NAMALWA (cell line): ENCODE results near the gene NKX2-3.
A peak's percentile ranks its signal among the peaks of the same experiment; 100 is the strongest.

Experiments
- DNase-seq: peaks from one replicate; pipeline ENCODE4 v3.0.0-alpha.2; 2015; ENCODE audit warnings: low spot score

Gene NKX2-3

DNA sequence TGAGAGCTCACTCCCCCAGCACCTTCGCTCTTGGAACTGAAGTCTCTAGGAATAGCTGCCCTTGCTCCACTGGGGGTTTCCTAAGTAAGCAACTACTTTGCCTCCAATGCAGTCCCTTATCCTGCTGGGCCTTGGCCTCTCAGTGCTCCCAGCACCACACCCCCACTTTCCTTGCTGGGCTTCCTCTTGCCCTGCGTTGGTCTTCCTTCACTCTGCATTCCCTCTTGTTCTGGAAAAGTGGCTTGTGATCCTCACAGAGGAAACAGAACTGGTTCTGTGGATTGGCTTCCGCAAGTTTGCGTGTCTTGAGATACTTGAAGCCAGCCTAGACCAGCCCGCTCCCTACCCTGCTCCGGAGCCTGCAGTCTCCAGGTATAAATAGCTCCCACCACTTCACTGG, 6.4 kb downstream of the NKX2-3 start:
- DNase-seq: no peak

DNA sequence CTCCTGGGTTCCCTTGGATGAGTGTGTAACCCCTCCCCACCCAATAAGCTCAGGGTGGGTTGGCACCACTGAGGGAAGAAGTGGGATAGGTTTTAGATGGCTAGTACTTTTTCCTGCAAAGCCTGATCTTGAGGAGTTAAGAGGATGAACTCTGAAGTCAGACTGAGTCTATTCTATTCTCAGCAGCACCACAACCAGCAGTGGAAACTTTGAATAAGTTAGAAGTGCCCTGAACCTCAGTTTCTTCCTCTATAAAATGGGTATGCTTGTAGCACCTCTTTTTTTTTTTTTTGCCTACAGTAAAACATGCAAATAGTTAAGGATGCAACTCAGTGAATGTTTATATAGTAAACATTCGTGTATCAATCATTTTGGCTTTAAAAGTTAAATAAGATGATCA, 7.1 kb downstream of the NKX2-3 start:
- no peak for DNase-seq

DNA sequence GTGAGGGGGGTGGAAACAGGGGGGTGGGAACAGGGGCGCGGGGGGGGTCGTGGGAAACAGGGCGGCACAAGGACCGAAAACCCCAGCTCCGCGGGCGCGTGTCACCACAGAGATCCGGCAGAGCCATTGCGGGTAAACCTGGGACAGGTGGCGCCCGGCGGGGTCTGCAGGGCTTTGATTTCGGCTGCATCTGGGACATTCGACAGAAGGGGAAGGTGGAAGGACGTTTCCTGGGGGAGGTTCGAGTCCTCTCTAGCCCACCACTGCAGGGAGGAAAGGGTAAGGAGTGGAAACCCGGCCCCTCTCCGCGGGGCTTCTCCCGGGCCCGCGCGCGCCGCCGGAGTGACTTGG, 7.5 kb downstream of the NKX2-3 start:
- no peak for DNase-seq

DNA sequence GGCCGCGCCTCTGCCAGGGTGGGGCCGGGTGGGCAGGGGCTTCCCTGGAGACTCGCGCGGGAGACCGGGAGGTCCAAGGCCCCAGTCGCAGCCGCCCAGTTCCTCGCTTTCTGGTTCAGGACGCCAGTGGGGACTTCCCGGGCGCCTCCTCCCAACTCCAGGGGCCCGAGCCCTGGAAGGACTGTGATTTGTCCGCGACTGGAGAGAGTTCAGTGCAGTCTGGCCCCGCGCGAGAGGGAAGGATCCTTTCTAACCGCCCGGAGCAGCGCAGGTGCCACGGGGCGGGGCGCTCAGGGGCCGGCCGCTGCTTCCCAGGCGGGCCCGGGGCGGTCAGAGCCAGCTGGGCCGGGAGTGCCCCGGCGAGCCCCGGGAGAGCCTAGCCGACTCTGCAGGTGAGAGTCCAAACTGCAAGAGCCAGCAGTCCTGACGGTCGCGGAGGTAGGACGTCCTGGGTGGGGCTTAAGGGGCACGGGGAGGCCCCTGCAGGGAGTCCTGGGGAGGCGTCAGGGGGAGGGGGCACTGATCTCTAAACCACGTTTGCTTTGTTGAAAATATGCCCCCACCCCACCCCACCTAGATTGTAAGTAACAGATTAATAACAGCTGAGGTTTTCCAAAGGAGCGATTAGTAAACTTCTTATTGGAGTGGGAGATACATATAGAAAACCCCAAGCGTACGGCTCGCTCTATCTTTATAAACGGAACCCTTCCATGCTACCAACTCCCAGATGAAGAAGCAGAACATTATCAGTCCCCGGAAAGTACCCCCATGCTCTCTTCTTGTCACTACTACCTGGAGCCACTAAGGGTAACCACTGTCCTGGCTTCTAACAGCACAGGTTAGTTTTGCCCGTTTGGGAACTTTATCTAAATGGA, 8.2 kb downstream of the NKX2-3 start:
- no peak for DNase-seq

DNA sequence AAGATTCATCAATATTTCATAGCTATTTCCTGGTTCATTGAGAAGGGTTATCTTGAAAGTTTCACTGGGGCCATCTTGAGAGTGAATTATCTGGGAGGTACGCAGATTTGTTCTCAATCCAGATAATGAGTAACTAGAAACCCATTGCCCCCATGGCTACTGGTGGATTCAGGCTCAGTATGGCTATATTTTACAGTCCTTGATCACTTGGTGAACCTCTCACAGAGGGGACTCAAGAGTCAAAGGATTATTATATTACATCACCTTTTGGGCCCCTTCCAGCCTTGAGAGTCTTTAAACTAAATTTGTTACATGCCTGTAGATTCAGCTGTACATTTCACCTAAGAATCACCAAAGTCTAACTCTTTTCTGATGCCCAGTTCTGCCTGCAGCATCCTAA, 11.6 kb downstream of the NKX2-3 start:
- DNase-seq: no peak

DNA sequence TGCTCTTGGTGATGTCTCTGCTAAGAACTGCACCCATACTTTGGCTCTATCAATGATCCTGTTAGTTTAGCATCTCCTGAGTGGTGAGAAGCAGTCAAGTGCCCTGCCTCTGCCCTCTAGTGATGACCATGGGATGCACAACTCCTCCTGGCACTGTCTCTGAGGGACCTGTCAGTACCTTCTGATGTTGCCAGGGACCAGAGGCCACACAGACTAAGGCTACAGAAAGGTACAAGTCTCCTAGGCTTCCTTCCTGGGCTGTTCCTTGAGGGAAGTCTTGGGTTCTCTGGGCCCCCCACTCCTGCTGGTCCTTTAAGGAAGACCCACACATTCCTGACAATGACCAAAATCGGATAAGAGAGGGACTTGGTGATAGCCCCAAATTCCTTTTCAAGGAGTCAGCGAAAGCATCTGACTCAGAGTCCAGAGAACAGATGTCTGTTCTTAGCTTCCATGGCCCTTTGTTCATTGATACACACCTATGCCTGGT, 15.3 kb downstream of the NKX2-3 start:
- peak; percentile 56 for DNase-seq

DNA sequence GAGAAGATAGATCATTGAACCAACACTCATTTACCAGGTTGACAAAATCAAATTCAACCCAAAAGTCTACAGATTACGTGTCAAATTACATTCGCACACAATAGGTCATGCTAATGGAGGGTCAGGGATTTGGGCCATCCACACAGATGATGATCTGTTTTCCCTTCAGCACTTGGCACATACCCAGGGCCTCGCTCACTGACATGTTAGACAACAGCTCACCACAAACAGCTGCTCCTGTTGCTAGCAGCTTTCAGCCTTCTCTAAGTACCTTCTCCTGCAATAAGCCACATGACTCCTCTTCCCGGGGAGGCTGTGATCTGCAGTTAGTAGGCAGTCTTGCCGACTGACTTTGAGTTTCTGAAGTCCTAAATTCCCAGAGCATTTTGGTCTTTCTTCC, 18.4 kb downstream of the NKX2-3 start:
- DNase-seq: no peak

DNA sequence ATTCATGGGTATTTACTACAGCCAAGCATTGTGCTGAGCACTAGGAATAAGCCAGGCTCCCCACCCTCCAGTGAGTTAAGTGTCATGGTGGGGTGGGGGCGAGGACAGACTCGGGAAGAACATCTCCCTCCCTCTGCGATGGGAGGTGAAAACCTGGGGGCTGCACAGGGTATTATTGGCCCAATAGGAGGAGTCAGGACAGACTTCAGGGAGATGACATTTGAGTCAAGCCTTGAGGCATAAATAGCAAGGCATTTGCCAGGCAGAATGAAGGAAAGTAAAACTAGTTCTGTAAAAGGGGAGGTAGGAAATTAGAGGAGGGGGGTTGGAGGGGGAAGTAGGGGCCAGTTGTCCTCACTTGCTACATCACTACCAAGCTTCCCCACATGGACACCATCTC, 18.9 kb downstream of the NKX2-3 start:
- DNase-seq: no peak

DNA sequence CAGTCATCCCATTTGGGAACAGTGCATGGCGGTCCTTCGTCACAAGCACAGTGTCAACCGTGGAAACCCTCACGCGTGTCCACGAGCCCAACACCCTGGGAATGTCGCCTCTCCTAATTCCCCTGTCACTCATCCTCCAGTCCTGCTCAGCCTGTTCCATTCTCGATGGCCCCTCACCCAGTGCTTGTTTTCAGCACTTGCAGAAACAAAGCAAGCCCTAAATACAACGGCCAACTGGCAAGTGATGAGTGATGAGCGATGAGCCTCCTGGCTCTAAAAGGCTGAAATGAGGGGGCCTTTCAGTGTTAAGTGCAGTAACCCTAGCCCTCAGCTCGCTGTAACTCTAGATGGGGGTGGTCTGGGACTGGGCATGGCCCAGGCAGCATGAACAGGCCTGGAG, 22.6 kb downstream of the NKX2-3 start:
- DNase-seq: no peak

DNA sequence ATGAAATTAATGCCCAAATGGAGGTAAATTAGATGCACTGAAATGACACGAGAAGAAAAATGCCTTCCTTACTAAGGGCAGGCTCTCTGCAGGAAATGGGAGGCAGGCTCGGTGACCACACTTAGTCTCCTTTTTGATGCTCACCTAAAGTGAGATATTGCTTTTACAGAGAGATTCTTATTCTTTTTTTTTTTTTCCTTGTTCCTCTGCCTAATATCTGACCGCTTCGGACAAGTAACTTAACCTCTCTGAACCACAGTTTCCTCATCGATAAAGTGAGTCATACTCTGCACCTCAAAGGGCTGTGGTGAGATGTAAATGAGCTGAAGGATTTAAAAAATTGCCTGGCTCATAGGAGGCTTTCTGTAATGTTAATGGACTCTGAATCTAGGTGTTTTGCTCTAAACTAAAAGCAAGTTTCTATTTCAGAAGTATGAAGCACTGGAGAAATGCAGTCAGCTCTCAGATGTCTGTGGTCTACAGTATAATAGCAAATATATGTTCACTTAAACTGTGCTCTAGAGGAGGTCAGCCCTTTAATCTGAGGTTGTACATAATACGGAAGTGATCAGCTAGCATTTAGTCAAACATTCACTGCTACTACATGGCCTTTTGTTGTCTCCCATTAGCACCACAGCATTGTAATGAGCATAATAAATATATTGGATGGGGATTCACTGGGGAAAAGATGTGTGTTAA, 23.2 kb downstream of the NKX2-3 start:
- no peak for DNase-seq

DNA sequence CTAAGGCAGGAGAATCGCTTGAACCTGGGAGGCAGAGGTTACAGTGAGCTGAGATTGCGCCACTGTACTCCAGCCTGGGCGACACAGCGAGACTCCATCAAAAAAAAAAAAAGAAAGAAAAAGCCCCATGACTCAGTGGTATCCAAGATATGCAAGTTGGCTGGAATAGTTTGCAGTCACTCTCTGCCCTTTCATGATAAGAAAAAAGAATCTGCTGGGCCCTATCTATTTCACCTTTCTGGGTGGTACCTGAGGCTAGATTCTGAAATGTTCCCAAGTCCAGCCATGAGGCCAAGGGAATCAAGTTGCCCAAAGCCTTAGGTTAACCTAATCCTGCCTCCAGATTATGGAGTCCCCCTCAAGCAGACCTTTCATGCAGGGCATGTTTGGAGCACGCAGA, 24.3 kb downstream of the NKX2-3 start:
- DNase-seq: no peak

DNA sequence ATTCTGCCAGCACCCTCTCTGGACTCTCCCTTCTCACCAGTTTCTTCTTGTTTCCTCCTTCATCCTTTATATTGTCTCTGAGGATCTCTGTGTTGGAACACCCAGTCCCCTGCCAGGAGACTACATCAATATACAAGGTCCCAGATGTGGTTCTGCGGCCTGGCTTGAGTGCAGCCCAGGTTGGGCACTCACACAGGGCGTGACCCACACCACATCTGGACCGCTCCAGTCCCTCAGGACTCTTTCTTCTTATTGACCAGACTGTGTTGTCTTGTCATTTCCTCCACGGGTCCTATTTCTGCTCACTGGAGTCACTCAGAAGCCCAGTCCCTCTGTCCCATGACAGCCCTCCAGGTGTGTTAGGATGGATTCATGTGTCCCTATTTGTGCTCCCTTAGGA, 26.0 kb downstream of the NKX2-3 start:
- no peak for DNase-seq

DNA sequence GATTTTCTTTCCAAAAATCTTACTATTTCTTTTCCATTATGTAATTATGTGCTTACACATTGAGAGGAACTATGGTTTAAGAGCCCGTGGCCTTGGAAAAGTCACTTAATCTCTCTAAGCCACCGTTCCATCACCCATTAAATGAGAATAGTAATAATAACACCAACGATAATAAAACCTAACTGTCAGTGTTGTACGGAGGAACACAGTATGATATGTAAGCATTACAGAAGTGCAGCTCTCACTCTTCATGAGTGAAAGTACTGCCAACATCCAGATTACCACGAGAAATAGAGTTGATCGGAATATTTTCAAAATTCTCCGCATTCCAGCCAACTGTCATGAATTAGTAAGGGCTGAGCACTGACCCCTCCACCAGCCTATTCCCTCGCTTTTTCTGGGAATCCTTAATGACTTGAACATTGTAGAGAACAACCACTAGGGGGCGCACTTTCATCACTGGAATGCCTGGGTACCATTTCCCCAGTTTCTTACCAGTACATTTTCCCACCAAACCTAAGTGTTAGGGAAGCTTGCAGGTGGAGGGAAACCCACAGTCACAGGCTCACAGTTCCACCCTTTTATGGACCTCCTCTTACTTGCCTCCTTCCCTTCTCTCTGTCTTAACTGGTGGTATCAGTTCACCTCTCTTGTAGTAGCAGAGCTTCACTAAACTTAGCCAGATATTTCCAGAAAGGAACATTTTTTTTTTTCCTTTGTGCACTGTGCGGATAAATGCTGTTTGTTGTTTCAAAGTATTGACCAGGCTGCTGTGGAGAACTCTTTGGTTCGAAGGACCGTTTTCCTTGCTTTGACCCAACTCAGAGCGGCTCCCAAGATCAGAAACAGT, 27.8 kb downstream of the NKX2-3 start:
- peak; percentile 45 for DNase-seq

DNA sequence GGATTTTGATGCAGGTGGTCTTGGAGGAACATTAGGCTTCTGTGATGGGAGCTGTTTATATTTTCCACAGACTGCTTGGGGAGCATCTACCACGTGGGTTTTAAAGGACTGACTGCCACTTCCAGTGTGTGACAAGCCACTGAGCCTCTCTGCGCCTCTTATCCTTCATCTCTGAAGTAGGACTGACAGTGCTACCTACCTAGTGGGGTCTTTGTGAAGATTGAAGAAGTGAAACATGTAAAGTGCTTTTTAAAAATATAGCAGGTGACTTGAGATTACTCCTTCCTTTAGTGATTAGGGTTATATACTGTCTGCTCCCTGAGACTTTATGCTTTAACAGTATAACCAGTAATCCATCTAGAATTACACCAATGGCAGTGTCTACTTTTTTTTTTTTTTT, 29.9 kb downstream of the NKX2-3 start:
- DNase-seq: no peak

DNA sequence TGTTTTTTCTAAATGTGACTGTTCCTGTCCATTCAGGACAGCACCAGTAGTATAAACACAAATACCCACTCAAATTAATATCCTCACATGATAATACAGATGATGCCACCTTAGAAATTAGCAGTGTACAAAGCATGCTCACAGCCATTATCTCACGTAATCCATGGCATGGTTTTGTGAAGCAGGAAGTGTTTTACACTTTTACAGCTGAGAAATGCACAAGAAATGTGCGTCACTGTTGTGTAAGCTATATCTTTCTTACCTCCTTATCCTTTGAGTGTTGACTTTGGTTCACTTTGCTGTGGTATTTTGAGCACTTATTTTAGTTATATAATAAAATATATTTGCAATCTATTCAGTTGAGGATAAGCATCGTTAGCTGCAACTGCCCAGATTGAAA, 31.6 kb downstream of the NKX2-3 start:
- DNase-seq: no peak

DNA sequence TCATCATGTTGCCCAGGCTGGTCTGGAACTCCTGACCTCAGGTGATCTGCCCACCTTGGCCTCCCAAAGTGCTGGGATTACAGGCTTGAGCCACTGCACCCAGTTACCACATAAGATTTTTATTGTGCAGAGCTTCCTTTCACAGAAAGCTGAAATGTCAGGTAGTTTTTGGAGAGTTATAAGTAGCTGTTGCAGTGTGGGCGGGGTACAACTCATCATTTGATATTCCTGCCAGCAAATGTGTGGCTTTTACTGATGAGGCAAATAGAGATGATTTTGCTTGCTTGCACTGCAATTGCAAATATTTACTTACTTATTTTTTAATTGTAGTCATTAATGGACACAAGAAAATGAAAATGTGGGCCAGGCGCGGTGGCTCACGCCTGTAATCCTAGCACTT, 32.4 kb downstream of the NKX2-3 start:
- no peak for DNase-seq

DNA sequence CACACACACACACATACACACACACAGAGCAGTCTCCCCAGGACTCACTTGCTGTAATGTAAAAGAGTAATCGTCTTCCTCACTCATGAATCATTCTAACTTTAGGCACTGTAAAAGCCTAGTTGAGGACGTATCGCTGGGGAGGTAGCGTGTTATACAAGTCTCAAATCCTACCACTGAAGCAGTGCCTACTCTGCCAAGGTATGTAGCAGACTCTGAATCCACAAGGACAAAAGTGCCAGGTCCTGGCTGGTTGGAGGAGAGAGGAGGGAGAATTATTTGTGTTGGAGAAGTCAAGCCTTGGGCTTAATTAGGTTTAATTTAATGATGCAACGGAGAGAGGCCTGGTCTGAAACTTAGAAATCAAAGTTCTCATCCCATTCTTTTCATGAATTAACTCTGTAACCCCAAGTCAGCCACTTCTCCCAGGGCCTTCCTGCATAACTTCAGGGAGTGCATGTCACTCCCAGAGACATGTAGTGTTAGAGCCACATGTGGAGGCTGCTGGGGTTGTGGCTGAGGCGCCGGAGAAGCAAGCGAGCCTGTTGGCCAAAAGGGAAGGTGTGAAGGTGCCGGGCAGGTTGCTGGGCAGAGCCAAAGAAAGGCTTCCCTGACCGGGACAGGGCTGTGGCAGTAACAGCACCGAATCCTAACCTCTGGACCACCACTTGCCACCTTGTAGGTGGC, 36.7 kb downstream of the NKX2-3 start:
- DNase-seq: no peak

DNA sequence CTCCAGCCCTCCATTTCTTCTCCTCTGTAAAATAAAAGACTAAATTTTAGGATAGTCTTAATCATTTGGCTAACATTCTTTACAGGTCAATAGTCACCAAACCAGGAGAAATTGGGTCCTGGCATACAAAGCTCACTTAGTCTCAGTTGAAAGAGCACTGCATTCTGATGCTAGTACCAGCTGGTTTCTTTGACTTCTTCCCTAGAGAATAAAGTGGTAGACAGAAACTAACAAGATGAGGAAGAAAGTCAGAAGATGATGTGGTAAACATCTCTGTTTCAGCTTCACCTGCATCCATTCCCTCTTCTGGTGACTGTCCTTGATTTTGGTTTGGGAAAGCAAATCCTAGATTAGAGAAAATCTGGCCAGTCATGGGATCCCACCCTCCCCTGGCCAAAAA, 37.2 kb downstream of the NKX2-3 start:
- DNase-seq: no peak

DNA sequence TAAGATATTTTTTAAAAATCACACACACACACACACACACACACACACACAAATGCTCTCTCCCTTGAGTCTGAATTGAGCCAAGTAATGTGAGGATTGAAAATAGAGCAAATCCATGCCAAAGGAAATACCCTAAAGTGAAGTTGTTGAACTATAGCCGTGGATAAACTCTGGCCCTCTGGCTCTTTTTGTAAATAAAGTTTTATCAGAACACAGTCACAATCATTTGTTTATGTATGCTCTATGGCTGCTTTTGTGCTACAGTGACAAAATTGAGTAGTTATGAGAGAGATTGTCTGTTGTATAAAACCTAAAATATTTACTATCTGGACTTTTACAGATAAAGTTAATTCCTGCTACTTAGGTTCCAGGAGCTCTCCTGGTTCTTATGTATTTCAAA, 39.1 kb downstream of the NKX2-3 start:
- no peak for DNase-seq

DNA sequence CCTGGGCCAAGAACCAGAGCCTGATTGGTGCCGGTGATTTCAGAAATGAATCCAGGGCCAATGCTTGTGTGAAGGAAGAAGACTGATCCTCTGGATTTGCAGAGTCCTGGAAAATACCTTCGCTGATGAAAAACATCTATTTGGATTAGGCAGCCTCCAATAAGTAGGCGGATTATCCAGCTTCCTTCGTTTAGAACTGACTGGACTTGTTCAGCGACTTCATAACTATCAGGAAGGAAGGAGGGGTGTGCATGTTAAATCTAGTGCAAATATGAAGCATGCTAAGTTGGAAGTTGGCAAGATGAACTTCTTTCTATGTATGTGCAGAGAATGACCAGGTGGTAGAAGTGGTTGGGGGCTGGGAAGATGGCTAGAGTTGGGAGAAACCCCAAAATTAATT, 41.0 kb downstream of the NKX2-3 start:
- no peak for DNase-seq

DNA sequence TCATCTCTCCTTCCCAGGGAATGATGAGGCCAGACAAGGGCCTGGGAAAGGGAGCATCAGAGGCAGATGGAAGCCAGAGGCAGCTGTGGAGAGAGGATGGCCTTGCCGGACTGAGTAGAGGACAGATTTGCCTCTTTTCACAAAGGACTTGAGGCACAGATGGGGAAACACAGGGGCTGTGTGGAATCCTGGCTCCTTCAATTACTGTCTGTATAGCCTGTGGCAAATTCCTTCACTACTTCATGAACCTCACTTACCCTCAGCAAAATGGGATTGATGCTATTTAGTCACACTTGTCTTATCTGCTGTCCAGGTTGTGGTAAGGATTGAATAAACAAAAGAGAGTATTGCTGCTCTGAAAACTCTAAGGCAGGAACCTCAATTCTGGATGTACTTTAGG, 47.2 kb downstream of the NKX2-3 start:
- no peak for DNase-seq

DNA sequence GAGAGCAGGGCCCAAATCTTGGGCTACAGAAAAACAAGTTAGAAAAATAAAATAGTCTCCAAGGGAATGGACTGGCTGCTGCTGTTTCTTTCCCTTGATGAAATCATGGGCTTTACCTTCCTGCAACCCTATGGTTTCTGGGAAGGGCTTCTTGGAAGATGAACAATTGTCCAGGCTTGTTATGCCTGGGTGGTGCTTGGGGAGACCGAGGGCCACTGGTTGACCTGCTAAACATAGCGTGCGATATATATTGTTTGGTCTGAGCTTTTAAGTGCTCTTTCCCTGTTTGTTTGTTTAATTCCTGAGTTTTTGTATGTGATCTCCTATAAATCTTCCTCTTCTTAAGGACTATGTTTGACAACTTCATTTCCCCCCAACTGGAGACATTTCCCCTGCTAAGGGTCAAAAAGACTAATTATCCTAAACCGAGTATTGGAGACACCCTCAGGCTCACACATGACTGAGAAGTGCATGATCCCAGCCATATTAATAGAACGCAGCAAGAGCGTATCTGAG, 49.6 kb downstream of the NKX2-3 start:
- DNase-seq: no peak
